Superior temporal gyrus (tissue), 1 donor: Measurements from ENCODE around the gene MYEF2.

Source experiments
- DNase-seq: peaks from one replicate; pipeline ENCODE4 v3.0.0-alpha.2; 2016; ENCODE audit errors: extremely low spot score

The MYEF2 gene

DNA sequence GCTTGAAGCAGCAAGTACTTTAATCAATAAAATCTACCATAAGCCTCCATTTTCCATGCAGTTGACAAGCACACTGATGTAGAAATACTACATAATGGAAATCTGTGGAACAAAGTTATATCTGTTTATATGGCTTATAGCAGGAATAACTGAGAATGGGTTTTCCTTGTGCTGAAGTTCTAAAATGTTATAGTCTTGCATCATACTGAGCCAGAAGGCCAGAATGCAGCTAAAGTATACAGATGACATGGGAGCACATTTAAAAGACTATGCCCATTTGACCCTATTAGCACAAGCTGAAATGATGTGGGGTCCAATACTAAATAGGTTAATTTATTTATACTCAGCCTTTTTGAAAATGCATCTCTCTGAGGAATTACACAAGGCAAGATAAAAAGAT lies 32.2 kb downstream of the MYEF2 start:
- DNase-seq, result no peak

DNA sequence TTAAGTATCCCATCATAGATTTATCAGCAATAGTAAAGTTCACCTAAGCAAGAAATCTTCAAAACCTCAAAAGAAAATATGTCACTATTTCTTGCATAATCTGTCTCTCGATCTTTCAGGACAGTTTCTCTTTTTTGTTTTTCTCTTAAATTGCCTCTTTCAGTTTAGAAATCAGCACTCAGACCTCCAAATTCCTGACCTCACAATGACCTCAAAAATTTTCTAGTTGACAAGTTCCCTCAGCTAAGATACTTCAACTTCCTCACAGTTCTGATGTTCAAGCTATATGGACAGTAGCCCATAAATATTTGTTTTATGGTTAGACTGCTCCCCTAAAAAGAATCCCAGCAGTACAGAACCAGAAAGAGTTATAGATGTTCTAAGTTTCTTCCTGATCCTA lies 33.2 kb downstream of the MYEF2 start:
- no peak for DNase-seq

DNA sequence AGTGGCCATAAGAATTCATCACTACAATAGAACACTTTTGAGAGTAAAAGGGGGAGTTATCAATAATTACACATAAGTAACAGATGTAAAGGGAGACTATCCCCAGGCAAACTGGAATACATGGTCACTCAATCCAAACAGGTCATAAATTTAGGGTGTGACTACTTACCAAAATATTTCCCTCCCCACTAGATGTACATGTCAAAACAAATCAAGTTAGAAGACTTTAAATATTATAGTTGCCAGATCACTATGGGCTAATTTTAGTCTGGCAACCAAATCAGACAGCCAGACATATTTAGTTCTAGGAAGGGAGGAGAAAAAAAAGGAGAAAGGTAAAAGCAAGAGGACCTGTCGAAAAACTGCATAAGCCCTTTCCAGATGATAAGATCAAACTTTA lies 34.2 kb downstream of the MYEF2 start:
- no peak for DNase-seq

DNA sequence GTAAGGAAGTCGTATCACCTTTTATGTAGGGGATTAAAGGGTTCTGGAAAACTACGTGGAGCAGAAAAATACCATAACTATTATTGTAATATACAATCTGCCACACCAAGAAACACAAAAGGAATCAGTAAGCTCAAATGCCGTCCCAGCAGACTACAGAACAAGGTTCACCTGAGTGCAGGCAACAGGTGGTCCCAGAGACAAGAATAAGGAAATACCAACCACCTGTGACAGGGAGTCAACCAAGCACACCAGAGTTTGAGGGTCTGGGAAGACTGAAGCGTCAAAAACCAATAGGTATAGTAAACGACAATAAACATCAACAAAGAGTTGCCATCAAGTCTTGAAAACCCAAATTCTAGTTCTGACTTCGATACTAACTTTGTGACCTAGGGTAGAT lies 45.2 kb downstream of the MYEF2 start:
- DNase-seq, result no peak

DNA sequence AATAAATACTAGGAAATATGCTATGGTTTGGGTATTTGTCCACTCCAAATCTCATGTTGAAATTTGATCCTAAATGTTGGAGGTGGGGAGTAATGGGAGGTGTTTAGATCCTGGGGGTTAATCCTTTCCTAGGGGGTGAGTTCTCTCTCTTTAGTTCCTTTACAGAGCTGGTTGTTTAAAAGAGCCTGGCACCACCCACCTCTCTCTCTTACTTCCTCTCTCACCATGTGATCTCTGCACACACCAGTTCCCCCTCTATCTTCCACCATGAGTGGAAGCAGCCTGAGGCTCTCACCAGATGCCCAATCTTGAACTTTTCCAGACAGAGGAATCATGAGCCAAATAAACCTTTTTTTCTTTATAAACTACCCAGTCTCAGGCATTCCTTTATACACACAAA lies 46.8 kb downstream of the MYEF2 start:
- DNase-seq, result no peak

DNA sequence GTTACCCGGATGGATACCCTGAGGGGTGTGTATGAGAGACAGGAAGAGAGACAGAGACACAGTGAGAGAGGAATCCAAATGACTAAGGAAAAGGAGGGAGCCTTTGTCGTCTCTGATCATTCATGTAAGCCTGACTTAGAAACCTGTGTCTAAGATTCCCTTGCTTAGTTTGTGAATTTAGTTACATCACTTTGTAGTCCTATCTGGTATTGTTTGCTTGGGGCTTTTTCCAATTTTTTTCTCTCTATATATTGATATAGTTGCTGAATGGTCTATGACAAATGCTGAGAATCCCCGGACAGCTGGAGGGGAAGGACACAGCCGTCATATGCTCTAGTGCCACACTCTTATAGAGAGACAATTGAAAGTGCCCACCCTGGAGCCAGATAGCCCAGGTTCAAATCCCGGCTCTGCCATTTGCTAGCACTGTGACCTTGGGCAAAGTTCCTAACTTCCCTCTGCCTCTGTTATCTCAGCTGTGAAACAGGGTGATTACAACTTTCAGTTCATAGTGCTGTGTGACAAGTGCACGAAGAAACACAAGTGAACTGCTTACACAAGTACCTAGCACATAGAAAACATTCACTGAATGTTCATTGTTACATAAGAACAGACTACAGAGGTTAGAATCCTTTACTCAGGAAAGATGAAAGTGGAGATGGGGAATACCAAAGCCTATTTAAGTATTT lies 51.3 kb downstream of the MYEF2 start:
- no peak for DNase-seq

DNA sequence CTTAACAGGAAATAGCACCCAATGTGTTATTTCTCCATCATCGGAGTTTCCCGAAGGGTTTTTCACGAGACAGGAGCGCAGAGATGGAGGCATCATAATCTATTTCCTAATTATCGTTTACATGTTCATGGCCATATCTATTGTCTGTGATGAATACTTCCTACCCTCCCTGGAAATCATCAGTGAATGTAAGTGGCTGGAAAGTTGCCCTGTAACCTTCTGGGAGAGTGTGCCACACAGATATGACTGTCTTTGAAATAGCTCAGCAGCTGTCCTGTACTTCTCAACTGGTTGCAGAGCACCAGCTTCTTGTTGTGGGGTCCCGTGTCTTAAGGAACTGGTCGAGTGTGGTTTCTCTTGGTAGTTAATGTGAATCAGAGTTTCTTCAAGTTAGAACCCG lies 56.2 kb downstream of the MYEF2 start:
- no peak for DNase-seq

DNA sequence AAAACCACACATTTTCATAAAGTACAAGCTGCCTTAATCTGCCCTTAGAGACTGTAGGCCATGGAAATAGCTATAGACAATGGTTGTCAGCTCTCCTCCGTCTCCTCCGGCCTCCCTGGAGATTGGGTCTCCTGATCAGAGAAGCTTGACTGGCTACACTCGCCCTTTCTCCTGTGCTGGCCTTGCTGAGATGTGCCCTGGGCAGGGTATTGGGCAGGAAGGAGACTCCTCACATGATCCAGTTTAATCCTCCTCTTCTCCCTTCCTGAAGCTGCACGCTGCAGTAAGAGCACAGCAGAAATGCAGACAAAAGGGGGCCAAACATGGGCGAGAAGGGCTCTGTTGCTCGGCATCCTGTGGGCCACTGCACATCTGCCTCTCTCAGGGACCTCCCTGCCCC lies 57.4 kb downstream of the MYEF2 start, which contains the start of gene SLC24A5:
Gene SLC24A5, plus strand, starts transcription at position 246 of the 400 bp plus-strand sequence. Its CDS starts 55 bp downstream, at position 301.
- DNase-seq, result no peak

DNA sequence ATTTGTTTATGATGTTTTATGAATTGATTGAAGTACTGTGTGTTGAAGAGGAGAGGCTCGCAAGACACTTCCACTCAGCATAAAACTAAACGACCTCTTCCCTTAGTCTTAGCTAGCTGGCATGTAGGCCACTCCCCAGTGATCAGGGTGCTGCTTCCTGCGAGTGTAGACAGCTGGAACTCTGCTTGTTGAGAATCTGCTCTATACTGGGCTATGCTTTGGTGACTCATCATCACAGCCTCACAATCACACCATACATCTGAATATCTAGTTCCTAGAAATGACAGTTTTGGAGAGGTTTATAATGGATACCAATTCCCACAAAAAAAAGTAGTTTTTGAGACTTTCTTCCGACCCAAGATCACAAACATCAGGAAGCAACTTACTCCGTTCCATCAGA lies 58.8 kb downstream of the MYEF2 start:
- DNase-seq, result no peak

DNA sequence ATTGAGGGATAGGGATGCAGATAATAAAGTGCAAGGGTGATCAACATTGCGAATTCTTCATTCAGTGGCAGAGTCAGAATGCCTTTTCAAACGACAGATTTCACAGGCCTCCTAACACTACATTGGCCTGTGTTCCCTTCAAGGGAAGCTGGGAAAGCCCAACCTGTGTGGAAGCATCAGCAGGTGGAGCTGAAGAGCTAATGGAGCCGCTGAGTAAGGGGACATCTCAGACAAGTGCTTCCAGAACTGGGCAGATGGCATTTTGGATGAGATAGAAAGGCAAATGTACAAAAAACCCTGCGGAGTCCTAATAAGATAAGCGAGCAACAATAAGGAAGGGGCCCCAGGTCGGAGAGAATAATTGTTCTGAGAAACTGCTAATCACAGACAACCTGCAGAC lies 65.9 kb downstream of the MYEF2 start:
- DNase-seq, result no peak

DNA sequence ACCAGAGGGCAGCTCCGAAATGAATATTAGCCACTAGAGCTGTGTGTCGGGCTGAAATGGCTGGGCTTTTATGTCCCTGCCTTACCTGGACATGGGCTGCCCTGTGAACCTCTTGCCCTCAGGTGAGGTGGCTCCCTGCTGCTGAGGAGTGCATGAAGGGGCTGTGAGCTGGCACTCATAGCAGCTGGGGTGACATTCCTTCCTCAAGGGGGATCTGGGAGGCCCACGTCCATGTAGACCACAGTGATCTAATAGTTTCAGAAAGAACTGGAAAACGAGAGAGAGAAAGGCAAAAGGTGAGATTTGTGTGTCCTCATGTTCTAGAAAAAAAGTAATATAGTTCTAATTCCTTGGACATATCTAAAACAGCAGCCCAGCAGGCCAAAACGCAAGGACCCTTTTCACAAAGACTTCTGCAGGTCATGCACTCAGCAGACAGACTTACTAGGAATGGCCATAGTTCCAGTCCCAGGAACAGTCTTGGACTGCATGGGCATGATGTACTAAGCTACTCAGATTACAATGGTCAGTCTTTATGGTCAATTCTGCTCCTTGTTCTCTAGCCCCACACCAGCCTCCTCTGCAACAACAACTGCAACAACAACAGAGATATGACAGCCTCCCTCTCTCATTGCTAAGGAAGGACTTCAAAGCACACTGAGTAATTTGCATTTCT lies 68.1 kb downstream of the MYEF2 start:
- DNase-seq, result no peak

DNA sequence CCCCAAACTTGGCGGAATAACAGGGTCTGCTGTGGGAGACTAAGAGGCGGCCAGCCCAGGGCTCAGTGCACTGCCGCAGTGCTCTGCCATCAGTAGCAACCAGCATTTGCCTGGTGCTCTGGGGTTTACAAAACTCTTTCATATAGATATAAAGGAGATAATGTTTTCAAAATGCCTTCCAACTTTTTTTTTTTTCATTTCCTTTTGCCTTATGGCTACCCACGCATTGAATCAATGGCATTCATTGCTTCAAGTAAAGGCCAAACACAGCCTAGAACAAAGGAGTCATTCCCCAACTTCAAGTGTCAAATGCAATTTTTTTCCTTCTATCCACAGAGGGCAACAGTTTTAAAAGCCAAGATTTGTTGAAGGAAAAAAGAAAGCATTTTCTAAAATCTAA lies 68.9 kb downstream of the MYEF2 start:
- no peak for DNase-seq

DNA sequence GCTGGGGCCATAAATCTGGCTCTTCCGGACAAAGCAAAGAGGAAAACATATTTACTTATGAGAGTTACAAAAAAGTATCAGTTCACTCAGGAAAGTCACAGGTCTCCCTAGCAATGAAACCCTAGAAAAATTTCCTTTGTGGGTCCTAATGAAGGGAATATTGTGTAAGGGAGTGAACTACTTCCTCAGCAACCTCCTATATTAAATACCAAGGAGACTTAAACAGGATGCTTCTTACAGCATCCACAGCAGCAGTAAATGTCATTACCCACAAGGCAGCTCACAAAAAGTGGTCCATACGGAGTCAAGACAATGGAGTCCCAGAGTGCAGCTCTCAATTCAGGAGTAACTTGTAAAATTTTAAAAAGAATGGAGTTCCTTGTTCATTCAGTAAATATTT lies 72.2 kb downstream of the MYEF2 start:
- no peak for DNase-seq

DNA sequence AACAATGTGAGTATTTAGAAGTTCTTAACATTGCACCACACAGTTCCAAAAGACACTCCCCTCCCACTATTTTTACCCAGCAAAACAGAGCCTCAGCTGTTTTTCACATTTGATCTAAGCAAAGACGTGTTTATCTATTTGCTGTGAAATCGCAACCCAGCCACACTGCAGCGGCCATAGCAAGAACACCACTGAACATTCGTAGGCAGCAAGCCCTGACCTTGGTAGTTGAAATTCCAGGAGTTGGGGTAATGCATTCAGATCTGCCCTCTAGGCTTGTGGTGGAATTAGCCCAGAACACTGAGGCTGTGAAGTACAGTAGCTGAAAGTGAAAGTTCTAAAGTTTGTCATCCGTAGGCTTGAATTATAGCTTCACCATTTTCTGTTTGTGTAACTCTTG lies 74.4 kb downstream of the MYEF2 start:
- DNase-seq, result no peak

DNA sequence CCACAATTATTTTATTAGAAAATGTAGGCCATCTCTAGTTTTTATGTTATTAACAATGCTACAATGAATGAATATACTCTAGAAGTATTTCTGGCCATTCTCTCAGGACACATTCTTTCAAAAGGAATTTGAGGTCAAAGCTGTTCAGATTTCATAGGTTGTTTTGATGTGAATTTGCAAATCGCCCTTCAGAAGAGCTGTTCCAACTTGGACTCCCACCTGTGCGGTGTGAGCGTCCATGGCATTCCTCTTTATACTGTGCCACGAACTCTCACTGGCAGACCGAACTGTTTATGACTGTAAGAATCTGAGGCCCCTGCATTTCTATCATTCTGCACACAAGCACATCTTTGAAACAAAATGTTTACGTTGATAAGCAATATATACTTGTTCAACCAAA lies 75.9 kb downstream of the MYEF2 start:
- DNase-seq, result no peak

DNA sequence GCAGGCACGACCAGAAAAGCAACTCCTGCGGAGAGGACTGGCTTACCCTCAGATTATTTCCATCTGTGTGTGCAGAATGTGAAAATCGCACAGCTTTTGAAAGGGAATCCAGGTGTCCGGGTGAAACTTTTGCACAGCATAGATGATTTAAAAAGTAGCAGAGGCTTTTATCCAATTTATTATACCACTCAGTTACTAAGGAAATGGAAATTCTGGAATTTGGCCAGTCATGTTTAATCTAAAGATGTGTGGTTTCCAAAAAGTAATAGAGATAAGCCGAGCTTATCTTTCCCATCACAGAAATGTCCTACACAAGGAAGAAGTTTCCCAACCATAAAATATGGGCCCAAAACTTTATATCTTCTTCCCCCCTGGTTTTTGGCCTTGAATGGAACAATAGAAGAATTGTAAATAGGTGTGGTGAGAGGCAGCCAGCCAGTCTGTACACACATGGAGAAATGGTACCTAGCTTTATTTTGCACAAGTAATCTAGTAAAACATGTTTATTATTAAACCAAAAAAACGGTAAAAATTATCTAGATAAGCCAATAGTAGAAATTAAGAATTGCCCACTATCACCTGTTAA lies 76.6 kb downstream of the MYEF2 start:
- no peak for DNase-seq

DNA sequence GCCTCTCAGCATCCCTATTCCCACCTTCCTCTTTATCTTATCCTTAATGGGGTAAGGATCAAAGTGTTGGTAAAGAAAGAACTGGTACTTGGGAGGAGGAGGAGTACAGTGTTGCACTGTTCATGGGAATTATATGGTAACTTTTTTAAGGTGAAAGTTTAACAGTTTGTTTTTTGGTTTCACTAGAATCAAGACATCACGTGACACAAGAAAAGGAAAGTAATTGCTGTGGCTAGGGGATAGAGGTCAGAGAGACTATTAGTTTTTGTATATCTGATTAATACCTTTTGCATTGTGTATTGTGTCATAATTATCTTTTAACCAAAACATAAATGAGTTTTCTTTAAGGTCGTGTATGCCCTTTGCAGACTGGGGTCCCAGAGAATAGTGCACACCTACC lies 80.8 kb downstream of the MYEF2 start:
- DNase-seq, result no peak

DNA sequence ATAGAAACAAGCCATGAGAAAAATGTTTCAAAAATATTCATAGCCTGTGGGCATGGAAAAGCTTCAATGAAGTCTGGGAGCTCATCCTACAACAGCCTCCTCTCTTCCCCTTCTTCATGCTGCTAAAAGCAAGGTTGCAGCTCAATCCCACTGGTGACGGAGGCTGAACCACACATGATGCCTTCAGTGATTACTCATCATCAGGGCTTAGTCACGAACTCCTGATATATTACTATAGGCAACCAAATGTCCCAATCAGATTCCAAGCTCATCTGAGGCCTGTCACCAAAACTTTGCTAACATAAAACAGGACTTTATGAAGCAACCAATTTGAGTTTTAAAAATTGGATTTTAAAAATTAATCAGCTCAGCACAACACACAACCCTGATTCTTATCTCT lies 81.3 kb downstream of the MYEF2 start:
- DNase-seq, result peak; percentile 22

DNA sequence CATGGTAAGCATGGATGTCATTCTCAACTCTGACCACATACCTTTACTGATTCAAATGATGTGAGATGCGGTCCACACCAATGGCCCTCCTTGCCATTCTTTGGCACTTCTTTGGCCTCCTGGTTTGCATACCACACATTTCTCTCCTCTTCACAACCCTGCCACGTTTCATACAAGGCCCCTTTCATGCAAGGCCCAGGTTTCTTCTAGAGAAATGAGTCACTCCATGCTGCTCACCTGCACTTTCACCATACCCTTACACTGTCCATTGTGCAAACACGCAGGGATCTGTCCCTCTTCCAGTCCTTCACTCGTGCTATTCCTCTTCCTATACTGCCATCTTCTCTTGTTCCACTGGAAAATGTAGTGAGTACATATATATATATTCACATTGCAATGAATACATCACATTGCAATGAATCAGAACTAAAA lies 81.7 kb downstream of the MYEF2 start:
- no peak for DNase-seq

DNA sequence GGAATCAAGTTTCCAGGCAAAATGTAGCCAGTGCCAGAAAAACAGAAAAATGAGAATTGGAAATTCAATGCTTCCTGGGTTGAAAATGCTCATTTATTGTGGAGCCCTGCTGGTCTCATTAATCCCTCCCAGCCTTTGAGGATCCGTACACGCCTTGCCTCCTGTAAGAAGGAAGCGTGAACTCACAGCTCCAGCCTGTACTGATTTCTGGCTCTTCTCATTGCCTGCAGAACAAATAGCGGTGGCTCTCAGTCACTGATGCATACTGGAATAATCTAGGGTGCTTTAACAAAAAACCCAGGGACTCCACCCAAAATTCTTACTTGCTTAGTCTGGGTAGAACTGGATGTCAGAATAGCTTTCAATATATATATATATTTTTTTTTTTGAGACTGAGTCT lies 86.6 kb downstream of the MYEF2 start:
- DNase-seq, result no peak

DNA sequence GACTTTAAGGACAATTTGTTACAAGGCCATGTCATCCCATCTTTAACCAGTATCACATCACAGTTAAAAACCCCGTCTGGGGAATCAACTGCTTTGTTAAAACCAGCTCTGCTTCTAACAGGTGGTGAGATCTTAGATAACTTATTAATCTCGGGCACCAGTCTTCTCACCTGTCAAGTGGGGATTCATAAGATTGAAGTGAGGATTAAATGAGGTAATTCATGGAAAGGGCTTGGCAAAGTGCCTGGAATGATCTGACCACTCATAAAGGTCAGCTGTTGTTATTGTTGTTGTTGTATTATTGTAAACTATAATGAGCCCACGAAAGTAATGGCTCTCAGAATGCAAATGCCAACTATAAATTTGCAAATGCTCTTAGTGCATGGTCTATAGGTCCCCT lies 87.4 kb downstream of the MYEF2 start:
- no peak for DNase-seq

DNA sequence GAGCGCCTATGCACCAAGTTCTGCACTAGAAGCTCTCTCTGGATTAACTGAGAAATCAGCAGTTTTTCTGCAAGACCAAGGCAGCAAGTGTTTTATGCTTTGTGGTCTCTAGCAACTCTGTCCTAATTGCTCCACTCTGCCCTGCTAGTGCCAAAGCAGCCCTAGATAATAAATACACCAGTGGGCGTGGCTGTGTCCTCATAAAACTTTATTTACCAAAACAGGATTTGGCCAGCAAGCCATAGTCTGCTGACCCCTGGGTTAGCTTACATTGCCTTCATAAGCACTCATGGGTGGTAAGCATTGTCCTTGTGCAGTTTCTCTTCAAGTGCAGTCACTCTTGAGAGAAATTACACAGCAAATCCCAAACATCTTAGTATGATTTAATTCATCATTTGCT lies 88.0 kb downstream of the MYEF2 start:
- DNase-seq, result no peak

DNA sequence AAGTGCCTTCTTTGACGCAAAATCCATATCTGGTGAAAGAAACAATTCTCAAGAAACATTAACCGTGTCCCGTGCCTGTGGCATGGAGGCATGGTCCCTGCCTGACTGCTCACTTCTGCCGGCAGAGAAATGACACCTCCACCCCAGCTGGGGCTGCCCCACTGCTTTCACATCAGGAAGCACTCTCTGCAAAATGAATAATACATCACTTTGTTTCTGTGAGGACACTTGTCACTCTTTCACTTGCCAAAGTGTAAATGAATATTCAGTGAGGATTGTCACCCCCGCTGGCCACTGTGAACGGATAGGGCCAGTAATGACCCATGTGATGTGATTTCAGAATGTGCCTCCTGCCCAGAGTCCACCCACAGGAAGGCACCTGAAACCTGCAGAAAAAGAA lies 88.4 kb downstream of the MYEF2 start:
- no peak for DNase-seq
